HG03196 (cell line): ENCODE data around the gene SLC66A2.
"Not testable (repeated sequence)": the region's sequence is repeated elsewhere in the genome, so short reads cannot be mapped to it uniquely, and the experiment has no call there.

Experiments used
- ATAC-seq: cut with Tn5 transposase; IDR thresholded peaks from one replicate; pipeline ENCODE4 v1.9.1; 2021; ENCODE audit not compliant: unreplicated experiment

SLC66A2 gene

DNA sequence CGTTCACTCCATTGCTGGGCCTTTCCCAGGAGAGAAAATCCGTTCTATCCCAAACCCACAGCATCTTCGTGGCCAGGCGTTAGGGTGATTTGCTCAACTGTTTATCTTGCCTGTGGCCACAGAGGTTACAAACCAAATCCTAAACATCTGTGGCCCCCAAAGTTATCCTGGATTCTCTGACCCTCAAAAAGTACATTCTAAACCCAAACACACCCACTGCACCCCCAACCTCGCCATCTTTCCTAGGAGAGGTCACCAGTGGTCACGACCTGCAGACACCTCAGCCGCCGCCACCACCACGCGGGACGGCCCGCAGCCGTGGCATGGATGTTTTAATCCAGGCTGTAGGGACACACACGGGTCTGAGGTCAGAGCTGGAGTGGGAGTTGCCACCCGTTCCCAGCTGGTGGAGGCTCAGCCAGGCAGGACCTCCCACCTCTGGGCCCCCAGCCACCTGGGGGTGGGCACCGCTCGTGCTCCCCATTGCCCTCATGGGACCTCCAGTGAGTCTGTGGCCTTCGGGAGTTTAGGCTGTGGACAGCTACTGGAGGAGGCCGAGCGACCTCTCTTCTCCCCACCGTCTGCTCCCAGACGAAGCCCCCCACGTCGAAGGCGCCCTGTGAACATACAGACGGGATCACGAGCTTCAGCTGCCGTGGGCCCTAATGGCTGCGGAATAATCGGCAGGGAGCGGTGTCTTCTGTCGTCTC lies 81.7 kb downstream of the SLC66A2 start:
- ATAC-seq: no peak

DNA sequence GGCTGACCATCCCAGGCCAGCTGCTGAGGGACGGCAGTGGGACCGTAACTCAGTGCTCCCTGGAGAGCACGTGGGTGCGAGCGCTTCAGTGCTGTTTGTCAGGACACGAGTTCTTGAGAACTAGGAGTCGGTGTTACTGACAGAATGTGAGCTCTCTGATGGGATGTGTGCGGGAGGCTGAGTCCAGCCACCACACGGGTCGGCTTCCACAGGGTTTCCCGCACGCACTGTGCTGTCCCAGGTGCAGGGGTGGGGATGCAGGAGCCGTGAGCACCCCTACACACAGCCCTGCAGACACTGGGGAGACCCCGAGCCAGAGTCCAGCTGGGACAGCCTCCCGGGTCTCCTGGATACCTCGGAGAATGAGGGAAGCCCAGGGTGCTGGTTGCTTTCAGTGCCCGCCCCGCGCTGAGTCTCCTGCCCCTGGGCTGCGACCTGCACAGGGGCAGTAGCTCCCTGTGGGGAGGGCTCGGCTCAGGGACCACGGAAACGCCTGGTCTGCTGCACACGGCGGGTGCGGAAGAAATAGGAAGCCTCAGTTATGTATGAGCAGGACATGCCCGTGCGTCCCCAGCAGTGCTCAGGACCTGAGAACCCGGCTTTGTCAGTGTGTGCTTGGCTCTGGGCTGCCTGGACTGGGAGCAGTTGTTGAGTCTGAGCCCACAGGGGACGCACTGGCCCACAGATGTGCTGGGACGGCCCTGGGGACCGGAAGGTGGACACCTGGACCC lies 82.5 kb downstream of the SLC66A2 start:
- ATAC-seq: no peak

DNA sequence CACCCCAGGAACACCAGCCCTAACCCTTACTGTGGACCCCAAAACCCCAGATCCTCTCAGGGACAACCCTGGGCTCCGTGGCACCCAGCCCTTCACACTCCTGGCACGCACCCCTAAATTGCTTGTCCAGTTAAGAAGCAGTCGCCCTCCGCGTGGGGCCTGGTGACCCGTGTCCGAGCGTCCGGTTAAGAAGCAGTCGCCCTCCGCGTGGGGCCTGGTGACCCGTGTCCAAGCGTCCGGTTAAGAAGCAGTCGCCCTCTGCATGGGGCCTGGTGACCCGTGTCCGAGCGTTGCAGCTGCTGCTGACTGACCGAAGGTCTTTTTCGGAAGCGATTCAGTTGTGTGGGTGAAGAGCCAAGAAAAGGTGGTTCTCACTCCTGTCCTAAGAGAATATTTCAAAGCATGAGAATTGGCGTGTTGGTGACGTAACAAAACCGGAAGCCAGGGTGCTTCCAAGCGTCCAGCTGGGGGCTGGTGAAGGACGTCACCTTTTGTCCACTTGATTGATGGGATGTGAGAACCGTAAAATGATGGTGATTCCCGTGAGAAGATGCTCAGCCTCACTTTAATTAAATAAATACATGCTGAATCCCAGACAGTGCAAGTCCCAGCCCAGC lies 83.2 kb downstream of the SLC66A2 start:
- ATAC-seq: no peak

DNA sequence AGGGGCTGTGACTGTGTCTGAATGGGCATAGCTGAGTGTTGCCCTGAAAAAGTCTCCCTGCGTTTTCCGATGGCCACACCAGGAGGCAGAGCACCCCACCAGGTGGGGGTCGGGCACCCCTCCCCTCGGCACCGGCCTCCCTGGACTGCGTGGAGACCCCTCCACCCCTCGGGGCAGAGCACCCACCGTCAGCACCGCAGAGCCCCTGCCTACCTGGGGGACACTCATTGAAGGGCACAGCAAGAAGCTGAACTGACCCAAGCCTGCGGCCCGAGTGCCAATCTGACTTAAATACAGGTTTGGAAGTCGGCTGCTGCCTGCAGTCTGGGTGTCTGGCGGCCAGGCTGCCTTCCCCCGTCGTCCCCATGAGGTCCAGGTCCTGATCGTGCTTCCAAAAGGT lies 83.8 kb downstream of the SLC66A2 start:
- no peak for ATAC-seq

DNA sequence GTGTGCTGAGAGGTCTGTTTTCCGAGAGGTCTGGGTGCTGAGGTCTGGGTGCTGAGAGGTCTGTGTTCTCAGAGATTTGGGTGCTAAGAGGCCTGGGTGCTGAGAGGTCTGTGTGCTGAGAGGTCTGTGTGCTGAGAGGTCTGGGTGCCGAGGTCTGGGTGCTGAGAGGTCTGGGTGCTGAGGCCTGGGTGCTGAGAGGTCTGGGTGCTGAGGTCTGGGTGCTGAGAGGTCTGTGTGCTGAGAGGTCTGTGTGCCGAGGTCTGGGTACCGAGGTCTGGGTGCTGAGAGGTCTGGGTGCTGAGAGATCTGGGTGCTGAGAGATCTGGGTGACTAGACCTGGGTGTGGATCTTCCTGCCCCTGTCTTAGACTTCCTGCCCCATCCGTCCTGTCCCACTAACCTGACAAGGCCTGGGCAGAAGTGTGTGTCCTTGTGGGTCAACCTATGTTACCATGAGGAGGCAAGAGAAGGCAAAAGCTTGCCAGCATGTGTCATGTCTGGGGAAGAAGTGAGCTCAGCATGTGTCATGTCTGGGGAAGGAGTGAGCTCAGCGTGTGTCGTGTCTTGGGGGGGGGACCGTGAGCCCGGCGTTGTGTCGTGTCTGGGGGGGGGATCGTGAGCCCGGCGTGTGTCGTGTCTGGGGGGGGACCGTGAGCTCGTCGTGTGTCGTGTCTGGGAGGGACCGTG lies 84.4 kb downstream of the SLC66A2 start:
- no peak for ATAC-seq

DNA sequence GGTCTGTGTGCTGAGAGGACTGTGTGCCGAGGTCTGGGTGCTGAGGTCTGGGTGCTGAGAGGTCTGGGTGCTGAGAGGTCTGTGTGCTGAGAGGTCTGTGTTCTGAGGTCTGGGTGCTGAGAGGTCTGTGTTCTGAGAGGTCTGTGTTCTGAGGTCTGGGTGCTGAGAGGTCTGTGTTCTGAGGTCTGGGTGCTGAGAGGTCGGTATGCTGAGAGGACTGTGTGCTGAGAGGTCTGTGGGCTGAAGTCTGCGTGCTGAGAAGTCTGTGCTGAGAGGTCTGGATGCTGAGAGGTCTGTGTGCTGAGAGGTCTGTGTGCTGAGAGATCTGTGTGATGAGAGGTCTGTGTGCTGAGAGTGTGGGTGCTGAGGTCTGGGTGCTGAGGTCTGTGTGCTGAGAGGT lies 85.5 kb downstream of the SLC66A2 start:
- ATAC-seq: not testable (repeated sequence)

DNA sequence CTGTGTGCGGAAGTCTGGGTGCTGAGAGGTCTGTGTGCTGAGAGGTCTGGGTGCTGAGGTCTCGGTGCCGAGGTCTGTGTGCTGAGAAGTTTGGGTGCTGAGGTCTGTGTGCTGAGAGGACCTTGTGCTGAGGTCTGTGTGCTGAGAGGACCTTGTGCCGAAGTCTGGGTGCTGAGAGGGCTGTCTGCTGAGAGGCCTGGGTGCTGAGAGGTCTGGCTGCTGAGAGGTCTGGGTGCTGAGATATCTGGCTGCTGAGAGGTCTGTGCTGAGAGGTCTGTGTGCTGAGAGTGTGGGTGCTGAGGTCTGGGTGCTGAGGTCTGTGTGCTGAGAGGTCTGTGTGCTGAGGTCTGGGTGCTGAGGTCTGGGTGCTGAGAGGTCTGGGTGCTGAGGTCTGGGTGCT lies 86.5 kb downstream of the SLC66A2 start:
- not testable (repeated sequence) for ATAC-seq

DNA sequence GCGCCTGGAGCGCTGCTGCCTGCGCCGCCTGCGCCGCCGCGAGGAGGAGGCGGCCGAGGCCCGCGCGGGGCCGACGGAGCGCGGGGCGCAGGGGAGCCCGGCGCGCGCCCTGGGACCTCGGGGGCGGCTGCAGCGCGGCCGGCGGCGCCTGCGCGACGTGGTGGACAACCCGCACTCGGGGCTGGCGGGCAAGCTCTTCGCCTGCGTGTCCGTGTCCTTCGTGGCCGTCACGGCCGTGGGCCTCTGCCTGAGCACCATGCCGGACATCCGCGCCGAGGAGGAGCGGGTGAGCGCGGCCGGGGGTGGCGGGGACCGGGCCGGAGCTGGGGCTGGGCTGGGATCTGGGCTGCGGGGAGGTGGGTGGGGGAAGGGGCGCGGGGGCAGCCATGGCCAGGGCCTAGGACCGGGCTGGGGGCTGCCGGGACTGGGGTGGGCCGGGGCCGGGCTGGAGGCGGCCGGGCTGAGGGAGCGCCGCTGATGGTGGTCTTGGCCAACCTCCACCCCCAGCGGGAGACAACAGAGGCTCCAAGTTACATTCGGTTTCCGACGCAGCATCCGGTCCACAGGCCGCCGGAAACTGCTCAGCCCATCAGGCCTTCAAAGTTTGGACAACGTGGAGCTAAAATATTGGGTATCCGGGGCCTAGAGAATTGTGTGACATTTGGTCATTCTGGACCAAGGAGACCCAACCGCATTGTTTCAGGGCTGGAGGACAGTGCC lies 87.3 kb downstream of the SLC66A2 start:
- ATAC-seq: no peak

DNA sequence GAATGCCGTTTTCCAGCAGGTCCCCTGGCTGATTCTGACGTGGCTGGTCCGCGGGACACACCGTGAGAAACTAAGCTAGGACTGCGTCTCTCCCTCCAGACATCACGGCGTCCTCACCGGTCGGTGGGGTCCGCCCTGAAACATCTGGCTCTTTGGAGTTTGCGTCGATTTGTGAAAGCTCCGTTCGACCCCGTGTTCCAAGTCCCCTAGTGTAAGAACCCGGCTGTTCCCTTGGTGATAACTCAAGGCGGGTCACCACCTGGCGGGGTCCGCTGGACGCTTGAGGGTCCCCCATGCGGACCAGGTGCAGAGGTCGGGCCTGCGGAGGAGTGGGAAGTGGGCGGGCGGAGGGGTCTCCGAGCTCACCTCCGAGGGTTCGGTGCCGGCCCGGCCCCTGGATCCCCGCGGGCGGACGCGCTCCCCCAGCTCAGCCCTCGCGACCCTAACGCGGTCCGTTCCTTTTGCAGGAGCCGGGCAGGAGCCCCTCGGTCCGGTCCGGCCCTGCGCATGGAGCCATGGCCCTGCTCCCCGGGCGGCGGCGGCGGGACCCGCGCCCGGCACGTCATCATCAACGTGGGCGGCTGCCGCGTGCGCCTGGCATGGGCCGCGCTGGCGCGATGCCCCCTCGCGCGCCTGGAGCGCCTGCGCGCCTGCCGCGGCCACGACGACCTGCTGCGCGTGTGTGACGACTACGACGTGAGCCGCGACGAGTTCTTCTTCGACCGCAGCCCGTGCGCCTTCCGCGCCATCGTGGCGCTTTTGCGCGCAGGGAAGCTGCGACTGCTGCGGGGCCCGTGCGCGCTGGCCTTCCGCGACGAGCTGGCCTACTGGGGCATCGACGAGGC lies 88.1 kb downstream of the SLC66A2 start:
- no peak for ATAC-seq

DNA sequence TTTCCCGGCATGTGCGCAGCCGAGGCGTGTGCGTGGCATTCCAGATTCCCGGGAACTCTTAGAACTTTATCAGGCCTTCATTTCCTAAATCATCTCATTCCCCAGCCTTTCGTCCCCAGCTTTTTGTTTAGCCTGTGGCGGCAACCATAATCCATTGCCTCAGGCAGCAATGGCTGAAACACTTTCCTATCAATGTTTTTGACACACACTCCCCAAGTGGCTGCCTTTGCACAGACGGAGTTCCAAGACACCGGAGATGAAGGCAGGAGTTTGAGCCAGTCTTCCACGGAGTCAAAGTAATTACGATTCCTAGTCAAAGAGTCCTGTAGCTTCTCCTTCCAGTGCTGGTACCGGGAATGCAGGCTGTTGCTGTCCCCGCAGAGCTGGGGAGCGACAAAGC lies 88.9 kb downstream of the SLC66A2 start:
- no peak for ATAC-seq

DNA sequence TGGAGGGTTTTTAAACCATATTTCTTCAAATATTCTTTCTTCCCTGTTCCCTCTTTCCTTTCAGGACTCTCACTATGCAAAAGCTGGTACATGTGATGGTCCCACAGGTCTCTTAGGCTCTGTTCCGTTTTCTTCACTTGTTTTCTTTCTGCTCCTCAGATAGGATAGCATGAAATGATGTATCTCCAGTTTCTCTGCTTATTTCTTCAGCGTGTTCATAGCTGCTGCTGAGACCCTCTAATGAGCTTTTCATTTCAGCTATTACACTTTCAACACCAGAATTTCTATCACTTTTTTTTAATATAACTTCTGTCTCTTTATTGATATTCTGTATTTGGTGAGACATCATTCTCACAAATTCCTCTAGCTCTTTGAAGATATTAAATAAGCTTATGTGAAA lies 89.8 kb downstream of the SLC66A2 start:
- ATAC-seq: no peak

DNA sequence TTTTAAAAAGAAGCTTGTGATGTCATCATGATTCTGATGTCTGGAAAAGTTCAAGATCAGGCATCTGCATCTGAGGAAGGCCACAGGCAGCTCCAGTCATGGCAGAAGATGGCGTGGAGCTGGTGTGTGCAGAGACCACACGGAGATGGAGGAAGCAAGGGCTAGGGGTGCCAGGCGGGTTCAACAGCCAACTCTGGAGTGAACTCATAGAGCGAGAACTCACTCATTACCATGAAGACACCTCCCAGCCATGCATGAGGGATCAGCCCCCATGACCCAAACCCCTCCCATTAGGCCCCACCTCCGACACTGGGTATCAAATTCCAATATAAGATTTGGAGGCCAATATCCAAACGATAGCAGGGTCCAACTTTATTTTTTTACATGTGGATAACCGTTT lies 92.1 kb downstream of the SLC66A2 start:
- no peak for ATAC-seq

DNA sequence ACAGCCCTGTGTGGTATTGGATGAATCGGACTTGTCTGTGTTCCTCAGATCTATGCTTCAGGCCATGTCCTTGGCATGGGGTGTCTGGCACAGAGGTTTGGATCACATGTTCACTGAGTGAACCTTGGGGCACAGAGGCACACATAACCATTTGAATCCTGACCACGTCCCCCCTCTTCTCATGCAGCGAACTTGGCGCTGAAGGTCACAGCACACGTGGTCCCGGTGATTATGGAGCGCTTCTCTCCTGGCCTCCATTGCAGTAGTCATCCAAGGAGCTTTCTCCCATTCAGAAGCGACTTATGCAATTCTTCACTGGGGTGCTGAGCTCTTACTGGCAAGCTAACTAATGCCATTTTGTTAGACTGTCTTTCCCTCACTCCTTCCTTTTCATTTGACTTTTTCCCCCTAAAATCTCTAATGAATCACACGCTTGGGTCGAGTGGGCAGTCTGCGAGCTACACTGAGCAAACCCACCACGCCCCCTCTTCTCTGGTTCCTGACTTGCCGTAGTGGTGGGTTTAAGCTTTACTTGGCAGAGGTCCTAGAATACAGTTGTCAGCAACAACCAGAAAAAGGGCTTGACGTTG lies 94.3 kb downstream of the SLC66A2 start:
- ATAC-seq: no peak

DNA sequence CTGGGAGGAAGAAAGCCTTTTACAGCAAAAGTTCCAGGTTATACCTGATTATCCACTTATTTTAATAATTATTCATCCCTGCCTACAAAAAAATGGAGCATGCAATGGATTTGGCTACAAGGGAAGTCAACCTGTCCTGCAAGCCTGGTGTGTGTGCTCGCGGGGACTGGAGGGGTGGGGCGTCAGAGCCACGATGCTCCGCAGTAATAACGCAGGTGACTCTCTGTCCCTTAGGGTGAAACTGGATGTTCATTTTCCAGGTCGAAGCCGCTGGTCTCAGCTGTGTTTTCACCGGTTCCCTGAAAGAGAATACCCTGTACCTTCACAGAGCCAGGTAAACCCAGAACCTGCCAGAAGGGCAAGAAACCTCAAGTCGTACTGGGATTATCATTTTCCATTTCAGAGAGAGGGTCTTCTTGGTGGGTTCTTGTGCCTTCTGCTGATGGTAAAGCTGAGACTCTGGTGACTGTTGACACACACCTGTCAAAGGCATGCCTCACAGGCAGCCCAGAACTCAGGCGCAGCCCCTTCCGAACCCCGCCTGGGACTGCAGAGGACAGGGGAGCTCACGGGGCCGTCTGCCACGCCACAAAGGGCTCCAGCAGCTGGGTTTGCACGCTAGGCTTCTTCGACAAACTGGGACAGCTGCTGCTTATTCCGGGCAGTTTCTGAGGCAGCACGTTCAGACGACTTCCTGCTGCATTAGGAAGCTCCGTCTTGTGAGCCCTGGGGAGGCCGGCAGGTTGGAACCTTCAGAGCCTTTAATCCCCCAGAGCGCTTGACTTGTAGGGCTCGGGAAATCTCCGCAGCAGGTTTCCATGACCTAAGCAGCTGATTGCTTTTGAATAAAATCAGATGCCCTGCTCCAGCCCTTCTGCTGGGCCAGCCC lies 95.1 kb downstream of the SLC66A2 start:
- ATAC-seq: no peak

DNA sequence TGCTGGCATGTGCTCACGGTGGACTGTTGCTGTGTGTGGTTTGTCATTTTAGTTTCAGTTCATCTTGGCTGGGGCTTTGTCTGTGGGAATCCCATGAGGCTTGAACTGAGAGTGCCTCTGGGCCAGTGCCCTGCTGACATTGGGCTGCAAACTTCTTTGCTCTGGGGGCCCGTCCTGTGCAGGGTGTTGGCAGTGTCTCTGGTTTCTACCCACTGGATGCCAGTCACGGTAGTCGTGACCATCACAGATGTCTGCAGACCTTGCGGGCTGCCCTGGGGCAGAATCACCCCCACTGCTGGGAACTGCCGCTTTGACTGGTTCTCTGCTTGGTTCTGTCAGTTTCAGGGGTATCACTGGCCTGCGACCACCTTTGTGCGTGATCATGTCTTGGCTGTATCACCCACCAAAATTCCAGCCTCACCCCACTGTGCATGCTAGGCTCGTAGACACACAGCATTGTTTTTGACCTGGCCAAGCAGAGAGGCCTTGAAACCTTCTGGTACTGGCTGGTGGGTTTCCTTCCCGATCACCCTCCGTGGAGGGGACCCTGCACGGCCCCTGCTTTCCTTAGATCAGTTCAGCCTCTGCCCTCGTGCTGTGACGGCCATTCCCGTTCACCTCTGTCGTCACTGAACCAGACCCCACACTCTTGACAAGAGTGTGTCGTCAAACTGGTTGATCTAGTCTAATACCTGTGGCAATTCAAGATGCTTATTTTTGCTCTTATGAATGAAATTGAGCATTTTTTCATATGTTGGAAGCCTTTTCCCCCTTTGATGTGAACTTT lies 96.1 kb downstream of the SLC66A2 start:
- peak; percentile 80 for ATAC-seq

DNA sequence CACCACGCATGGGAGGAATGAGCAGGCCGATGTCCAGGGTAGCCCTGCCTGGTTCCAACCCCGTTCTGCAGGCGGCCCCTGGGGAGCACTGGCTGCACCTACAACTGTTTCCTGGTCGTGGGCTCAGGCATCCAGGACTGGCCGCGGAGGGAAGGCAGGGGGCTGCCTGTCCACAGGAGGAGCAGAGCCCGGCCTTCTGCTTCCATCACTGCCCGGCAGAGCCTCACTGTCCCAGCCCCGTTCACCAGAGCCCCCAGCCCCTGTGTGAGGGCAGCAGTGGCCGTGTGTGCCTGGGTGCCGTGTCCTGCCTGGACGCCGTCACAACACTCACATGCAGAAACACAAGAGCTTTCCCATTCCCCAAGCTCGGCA lies 97.5 kb downstream of the SLC66A2 start:
- ATAC-seq: no peak

DNA sequence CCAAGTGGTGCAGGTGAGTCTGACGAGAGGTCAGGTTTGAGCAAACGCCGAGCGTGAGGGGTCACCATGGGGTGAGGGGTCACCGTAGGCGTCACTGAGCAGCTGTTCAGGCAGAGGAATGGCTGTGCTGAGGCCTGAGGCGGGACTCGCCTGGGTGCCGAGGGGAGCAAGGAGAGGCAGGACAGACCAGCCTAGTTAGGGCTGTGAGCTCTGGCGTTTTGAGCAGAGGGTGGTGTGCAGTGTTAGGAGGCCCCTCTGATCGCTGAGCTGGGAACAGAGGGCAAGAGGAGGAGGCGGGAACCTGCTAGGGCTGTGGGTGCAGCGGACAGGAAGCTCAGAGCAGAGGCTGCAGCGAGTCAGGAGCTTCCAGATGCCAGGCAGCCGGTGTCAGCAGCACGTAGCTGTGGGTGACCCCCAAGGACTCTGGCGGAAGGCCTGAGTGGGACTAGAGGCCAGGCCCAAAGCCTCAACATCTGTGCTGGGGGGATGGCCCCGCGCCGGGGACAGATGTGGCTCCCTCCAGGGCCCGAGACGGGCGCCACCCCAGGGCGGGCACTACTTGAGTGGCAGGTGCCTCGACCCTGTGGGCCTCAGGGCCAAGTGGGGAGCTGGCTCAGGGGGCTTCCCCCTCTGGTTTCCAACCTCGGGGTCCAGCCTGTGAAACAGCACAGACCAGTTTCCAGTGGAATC lies 98.0 kb downstream of the SLC66A2 start:
- ATAC-seq: no peak
